K562 (cell line): ENCODE results near the gene ATP5F1A. TPM values are rescaled to one million over a fixed set of nuclear protein-coding genes. Genes with fewer than 3 reads are reported as not detected.

ENCODE experiments used
- CHAMP1 ChIP-seq: fragments of 450-650 bp; IDR thresholded peaks from 2 replicates; pipeline ENCODE4 v1.6.1; 2016; ENCODE audit warnings: mild to moderate bottlenecking
- CHD2 ChIP-seq: IDR thresholded peaks from 2 replicates; pipeline ENCODE4 v1.6.1; 2011; ENCODE audit warnings: low read depth, low read length
- FOXK2 ChIP-seq, 2 experiments: fragments of 450-650 bp; IDR thresholded peaks in 1 of 2; conservative IDR thresholded peaks in 1 of 2; 2 replicates each; pipeline ENCODE4 v1.6.1; 2016; ENCODE audit warnings: low read depth in 2 of 2, mild to moderate bottlenecking in 1 of 2
- GABPB2 ChIP-seq: fragments of 250-450 bp; sonication (Bioruptor Pico); conservative IDR thresholded peaks from 2 replicates; pipeline ENCODE4 v1.5.1; 2021; ENCODE audit warnings: mild to moderate bottlenecking
- HMGXB4 ChIP-seq: sonication (generic); formaldehyde crosslinking; IDR thresholded peaks from 2 replicates; pipeline ENCODE4 v1.8.1; 2023; ENCODE audit warnings: mild to moderate bottlenecking, missing genetic modification reagents
- MED1 ChIP-seq: sonication (generic); formaldehyde crosslinking; IDR thresholded peaks from 2 replicates; pipeline ENCODE4 v1.8.1; 2023; ENCODE audit warnings: missing genetic modification reagents, borderline replicate concordance
- NFIX ChIP-seq: fragments of 250-450 bp; sonication (Bioruptor Pico); IDR thresholded peaks from 2 replicates; pipeline ENCODE4 v1.4.0; 2020; ENCODE audit warnings: low read depth, mild to moderate bottlenecking, moderate library complexity
- PCBP2 ChIP-seq: fragments of 200-400 bp; formaldehyde crosslinking; IDR thresholded peaks from 2 replicates; pipeline ENCODE4 v1.6.1; 2018; ENCODE audit warnings: low read length, low read depth, mild to moderate bottlenecking, moderate library complexity; ENCODE audit not compliant: poor library complexity, severe bottlenecking
- PRDM10 ChIP-seq: fragments of 450-650 bp; IDR thresholded peaks from 2 replicates; pipeline ENCODE4 v1.6.1; 2018; ENCODE audit not compliant: partially characterized antibody
- STAT5A ChIP-seq: IDR thresholded peaks from 2 replicates; pipeline ENCODE4 v1.6.1; 2012; ENCODE audit warnings: low read length, inconsistent platforms, borderline replicate concordance
- ZBTB5 ChIP-seq: fragments of 450-650 bp; IDR thresholded peaks from 2 replicates; pipeline ENCODE4 v1.6.1; 2017; ENCODE audit warnings: antibody characterized with exemption
- ZMIZ1 ChIP-seq, 2 experiments: fragments of 150-350 bp in 1 of 2; IDR thresholded peaks; 2 replicates each; pipeline ENCODE4 v1.6.1; 2012 to 2016; ENCODE audit warnings: low read depth in 2 of 2, low read length in 2 of 2, mild to moderate bottlenecking in 1 of 2, moderate library complexity in 1 of 2
- polyA plus RNA-seq, 8 experiments: library from polyadenylated mRNA; depleted of rRNA in 4 of 8; stranded (reverse) in 5 of 8; unstranded in 3 of 8; fragments of >200 nt; fragmentation: Nextera tagmentation in 2 of 8; fragmentation: Illumina TruSeq in 1 of 8; extraction: Ambion mirVana in 2 of 8; extraction: Trizol in 1 of 8; gene quantifications; 2 replicates each; pipeline versions ENCODE4 v1.2.1 to v1.2.3, GENCODE V29; 2011 to 2014; ENCODE audit warnings: inconsistent platforms in 1 of 8, missing spikeins in 1 of 8
- total RNA-seq, 7 experiments: library from RNA; depleted of rRNA in 6 of 7; stranded (reverse); fragments of >200 nt in 6 of 7; fragmentation: Illumina TruSeq in 2 of 7; extraction: Trizol in 2 of 7; gene quantifications; 2 replicates each; pipeline versions ENCODE4 v1.2.1 to v1.2.3, GENCODE V29; 2011 to 2021; ENCODE audit warnings: low replicate concordance in 1 of 7

ATP5F1A gene
- total and polyA plus RNA-seq, 9 of the 15 experiments (the other 6 are each of a cell fraction or from before 2014, with no cell fraction given), result 377 to 762 (median 490) TPM

GRCh38 chr18:46097801-46098615 lies at the start of gene ATP5F1A (continued):
- TF ChIP-seq FOXK2 (conservative IDR thresholded peaks at IDR 0.05 in 1 of 2, IDR thresholded peaks at IDR 0.05 in 1 of 2; ENCODE audit: low read depth in 2 of 2) (no peak), CHD2 (no peak), HMGXB4 (CRISPR knock-in tag) (no peak), NFIX (CRISPR knock-in tag) (no peak), PCBP2 (no peak), ZBTB5 (no peak), STAT5A (no peak), MED1 (no peak), PRDM10 (no peak), GABPB2 (no peak), CHAMP1 (no peak), ZMIZ1 (IDR thresholded peaks at IDR 0.05; ENCODE audit: low read depth in 2 of 2, low read length in 2 of 2) (no peak)
